GM12891 (cell line): Measurements from ENCODE around the gene TFDP1.

Experiments
- DNase-seq: peaks from one replicate; pipeline ENCODE4 v3.0.0; 2011; ENCODE audit warnings: low spot score; ENCODE audit not compliant: insufficient read length
- FAIRE-seq: peaks from 2 replicates; lab custom pipeline; 2011; peaks lifted over from hg19 to GRCh38; lab: Jason Lieb, UNC
- PAX5 ChIP-seq: IDR thresholded peaks from 2 replicates; pipeline ENCODE4 v1.6.1; 2011; ENCODE audit warnings: low read length, moderate library complexity, mild to moderate bottlenecking; ENCODE audit not compliant: insufficient read depth, severe bottlenecking
- POLR2A ChIP-seq: IDR thresholded peaks from 2 replicates; pipeline ENCODE4 v1.6.1; 2011; ENCODE audit warnings: low read depth, low read length, control low read depth
- POLR2AphosphoS5 ChIP-seq: IDR thresholded peaks from 2 replicates; pipeline ENCODE4 v1.6.1; 2011; ENCODE audit warnings: low read depth, low read length, control low read depth
- POU2F2 ChIP-seq: IDR thresholded peaks from 2 replicates; pipeline ENCODE4 v1.6.1; 2011; ENCODE audit warnings: low read depth, mild to moderate bottlenecking, control low read depth, low read length, moderate library complexity
- SPI1 ChIP-seq: IDR thresholded peaks from 2 replicates; pipeline ENCODE4 v1.6.1; 2011; ENCODE audit warnings: low read depth, low read length, control low read depth
- TAF1 ChIP-seq: IDR thresholded peaks from 2 replicates; pipeline ENCODE4 v1.6.1; 2011; ENCODE audit warnings: low read depth, low read length, control low read depth

The TFDP1 gene

DNA sequence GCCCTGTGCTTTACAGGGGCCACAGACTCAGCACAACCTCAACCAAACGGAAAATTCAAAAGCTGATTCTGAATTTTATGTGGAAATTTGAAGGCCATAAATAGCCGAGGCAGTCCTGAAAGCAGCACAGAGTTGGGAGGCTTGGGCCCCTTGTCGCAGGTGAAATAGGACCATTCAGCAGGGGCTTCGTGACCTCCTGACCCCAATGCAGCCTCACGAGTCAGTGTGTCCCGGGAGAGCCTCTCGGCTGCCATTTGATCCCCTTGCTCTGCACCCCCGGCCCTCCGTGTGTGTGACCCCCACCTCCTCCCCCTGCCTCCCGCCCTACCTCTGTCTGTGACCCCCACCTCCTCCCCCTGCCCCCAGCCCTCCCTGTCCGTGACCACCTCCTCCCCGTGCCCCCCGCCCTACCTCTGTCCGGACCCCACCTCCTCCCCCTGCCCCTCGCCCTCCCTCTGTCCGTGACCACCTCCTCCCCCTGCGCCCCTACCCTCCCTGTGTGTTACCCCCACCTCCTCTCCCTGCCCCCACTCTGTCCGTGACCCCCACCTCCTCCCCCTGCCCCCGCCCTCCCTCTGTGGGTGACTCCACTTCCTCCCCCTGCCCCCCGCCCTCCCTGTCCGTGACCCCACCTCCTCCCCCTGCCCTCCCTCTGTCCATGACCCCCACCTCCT, 41.7 kb upstream of the TFDP1 start:
- TF ChIP-seq POU2F2 = no peak
- no peak for TF ChIP-seq TAF1
- TF ChIP-seq POLR2A = no peak
- TF ChIP-seq SPI1 = no peak
- DNase-seq (no peak), FAIRE-seq (no peak)

DNA sequence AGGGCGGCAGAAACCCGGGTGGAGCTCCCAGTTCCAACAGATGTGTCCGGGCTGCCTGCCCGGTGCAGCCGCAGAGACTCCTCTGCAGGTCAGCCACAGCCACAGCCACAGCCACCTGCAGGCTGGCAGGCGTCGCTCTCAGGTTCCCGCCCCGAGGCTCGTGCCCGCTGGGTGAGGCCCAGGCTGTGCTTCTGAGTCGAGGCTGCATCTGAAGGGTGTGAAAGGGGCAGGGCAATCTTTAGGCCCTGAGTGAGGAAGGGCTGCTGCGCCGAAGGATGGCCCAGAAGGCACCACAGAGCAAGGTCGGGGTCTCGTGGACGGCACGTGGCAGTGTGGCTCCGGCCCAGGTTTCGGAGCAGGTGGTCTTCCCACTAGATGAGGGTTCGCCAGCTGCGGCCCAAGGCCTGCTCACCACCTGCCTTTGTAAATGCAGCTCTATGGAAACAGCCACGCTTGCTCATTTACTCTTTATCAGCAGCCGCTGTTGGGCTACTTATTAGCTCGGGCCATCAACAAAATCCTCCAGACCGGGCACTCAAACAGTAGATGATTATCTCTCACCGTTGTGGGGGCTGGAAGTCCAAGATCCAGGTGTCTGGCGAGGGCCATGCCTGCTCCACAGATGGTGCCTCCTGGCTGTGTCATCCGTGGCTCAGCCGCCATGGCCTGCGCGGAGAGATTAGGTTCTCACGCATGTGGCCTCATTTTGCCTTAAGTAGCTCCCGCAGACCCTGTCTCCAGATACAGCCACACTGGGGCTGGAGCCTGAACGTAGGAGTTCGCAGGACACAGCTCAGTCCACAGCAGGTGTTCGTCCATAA, 40.3 kb upstream of the TFDP1 start:
- no peak for FAIRE-seq
- TF ChIP-seq POLR2AphosphoS5 (no peak), PAX5 (no peak), TAF1 (no peak), POU2F2 (no peak), SPI1 (no peak), POLR2A (no peak)
- no peak for DNase-seq

DNA sequence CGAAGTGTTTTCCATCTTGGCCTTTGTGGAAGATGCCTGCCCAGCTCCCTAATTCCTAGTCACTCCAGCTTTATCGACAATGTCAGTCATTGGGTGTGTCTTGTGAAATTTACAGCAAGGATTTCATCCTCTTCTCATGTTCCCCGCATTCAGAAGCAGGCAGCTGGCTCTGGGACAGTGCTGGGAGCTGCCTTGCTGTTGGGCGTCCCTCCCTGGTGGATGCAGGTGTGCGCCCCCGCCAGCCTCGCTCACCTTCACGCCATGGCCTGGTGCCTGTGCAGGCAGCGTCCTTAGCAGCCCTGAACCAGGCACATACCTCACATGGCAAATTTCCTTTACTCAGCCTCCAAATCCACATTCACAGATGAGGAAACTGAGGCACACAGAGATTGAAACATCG, 39.7 kb upstream of the TFDP1 start:
- TF ChIP-seq TAF1 = no peak
- TF ChIP-seq POLR2AphosphoS5 = no peak
- TF ChIP-seq PAX5 = no peak
- TF ChIP-seq SPI1 = no peak
- TF ChIP-seq POLR2A = no peak
- no peak for TF ChIP-seq POU2F2
- FAIRE-seq = no peak
- DNase-seq = no peak

DNA sequence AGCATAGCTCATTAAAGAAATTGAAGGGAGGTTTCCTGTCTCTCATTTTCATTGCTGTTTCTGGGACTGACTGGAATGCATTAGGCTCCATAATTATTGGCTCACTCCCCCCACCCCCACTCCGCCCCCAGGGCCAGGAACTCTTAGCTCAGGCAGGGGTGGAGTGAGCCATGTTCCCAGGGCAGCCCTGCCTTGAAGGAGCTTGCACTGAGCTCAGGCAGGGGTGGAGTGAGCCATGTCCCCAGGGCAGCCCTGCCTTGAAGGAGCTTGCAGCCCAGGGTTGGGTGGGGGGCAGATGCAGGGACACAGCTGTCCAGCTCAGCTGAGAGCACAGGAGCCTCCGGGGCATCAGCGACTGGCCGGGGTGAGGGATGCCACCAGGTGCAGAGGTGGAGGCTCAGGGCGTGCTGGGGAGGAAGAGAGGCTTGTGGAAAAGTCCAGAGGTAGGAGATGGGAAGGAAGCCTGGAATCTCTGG, 39.1 kb upstream of the TFDP1 start:
- DNase-seq = no peak
- no peak for TF ChIP-seq POLR2A
- no peak for TF ChIP-seq POU2F2
- TF ChIP-seq PAX5 = no peak
- TF ChIP-seq SPI1 = no peak
- no peak for TF ChIP-seq POLR2AphosphoS5
- TF ChIP-seq TAF1 = no peak
- no peak for FAIRE-seq

DNA sequence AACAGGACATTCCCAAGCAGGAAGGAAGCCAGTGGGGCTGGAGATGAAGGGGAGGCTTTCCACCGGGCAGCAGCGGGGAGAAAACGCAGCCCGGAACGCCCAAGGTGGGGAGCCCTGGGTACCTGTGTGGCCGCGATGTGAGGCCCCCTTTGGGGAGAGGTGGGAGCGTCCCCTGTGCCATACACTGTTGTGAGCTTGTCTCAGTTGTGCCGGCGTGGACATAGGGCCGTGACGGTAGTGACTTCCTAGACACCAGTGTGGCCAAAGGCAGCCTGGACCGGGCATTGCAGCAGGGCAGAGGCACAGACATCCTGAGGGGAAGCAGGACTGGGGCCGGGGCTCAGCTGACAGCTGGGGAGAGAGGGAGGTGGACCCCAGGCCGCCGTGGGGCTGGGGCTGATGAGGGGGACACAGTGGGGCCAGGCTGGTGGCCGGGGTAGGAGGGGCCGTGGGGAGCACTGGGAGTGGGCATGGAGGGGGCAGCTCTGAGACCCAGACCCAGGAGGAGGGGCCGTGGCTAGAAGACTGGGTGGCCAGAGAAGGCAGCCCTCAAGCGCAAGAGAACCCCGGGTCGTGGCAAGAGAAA, 38.5 kb upstream of the TFDP1 start:
- TF ChIP-seq POU2F2 (no peak), POLR2A (no peak), SPI1 (no peak), PAX5 (no peak)
- no peak for DNase-seq
- no peak for FAIRE-seq

DNA sequence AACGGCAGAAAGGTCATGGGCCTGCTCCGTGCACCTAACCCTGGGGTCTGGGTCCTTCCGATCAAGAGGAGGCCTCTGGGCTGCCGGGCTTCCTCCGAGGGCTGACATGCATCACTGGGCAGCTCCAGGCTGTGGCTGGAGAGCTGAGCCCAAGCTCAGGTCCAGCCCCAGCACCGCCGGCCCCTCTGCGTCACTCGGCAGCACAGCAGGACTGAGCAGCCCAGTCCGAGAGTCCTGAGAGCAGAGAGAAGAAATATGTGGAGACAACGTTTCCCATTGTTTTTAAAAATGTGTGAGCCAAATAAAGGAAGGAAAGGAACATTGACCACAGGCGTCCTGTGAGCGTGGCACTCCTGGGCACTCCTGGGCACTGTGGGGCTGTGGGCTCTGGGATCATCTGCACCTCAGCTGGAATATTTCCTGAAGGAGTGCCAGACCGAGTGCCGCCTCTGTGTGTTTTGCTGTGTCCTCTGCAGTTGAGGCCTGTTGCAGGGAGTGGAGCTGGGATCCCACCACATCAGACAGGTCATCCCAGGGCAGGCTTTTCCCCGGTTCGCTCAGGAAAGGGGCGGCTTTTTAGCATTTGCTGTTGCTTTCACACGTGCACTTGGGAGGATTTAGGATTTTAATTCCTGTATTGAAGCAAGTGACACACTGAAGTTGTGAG, 37.8 kb upstream of the TFDP1 start:
- no peak for DNase-seq
- FAIRE-seq = no peak
- no peak for TF ChIP-seq TAF1
- no peak for TF ChIP-seq POLR2A
- no peak for TF ChIP-seq POU2F2
- TF ChIP-seq SPI1 = no peak
- no peak for TF ChIP-seq PAX5
- TF ChIP-seq POLR2AphosphoS5 = no peak

DNA sequence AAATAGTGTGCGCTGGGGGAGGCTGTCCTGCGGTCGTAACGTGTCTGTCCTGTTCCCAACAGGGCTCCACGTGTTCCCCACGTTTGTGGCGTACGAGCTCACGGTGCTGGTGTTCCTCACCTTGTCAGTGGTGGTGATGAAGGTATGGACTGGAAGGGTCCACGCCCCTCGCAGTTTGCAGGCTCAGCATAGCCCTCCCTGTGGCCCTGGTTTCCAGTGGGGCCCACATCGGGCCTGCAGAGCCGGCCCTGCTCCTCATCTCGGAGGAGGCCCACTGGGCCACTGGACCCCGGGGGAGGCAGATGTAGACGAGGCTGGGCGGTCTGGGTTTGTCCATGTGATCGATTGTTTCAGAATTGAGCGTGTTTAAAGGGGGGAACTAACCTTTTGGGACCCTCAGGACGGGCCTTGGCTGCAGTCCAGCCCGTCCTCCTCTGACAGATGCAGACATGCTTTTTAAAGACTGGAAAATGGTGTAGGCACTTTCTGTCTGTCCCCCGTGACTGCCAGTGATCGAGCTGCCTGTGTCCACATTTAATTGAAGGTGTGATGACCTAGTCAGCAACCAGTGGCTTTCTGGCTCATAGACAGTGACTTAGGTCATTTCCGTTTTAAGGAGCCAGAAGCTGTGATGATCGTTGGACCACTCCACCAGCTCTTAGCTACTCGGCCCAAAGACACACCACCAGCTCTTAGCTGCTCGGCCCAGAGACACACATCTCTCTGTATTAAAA, 37.1 kb upstream of the TFDP1 start:
- DNase-seq (no peak), FAIRE-seq (no peak)
- TF ChIP-seq TAF1 = no peak
- no peak for TF ChIP-seq SPI1

DNA sequence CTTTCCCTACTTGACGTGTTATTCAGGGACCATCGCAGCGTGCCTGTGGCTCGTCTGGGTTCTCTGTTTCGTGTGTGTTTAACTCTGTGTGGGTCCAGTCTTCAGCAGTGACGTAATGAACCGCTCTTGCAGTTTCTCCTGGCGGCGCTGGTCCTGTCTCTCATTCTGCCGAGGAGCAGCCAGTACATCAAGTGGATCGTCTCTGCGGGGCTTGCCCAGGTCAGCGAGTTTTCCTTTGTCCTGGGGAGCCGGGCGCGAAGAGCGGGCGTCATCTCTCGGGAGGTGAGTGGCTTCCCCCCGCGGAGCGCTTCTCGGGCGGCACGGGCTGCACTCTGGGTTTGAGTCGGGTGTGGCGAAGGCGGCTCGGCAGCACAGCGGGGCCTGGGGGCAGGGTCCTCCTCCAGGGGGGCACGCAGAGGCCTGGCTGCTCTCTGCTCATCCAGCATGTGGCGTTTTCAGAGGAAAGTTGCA, 36.3 kb upstream of the TFDP1 start:
- FAIRE-seq (no peak), DNase-seq (no peak)
- TF ChIP-seq PAX5 = no peak
- no peak for TF ChIP-seq SPI1
- no peak for TF ChIP-seq POLR2A
- no peak for TF ChIP-seq TAF1
- TF ChIP-seq POLR2AphosphoS5 = no peak
- no peak for TF ChIP-seq POU2F2
